RPMI8226 (cell line): ENCODE measurements around the gene GRWD1.
A peak's percentile ranks its signal among the peaks of the same experiment; 100 is the strongest.

Experiments used
- DNase-seq: peaks from one replicate; pipeline ENCODE4 v3.0.0-alpha.2; 2015

GRWD1 gene

DNA sequence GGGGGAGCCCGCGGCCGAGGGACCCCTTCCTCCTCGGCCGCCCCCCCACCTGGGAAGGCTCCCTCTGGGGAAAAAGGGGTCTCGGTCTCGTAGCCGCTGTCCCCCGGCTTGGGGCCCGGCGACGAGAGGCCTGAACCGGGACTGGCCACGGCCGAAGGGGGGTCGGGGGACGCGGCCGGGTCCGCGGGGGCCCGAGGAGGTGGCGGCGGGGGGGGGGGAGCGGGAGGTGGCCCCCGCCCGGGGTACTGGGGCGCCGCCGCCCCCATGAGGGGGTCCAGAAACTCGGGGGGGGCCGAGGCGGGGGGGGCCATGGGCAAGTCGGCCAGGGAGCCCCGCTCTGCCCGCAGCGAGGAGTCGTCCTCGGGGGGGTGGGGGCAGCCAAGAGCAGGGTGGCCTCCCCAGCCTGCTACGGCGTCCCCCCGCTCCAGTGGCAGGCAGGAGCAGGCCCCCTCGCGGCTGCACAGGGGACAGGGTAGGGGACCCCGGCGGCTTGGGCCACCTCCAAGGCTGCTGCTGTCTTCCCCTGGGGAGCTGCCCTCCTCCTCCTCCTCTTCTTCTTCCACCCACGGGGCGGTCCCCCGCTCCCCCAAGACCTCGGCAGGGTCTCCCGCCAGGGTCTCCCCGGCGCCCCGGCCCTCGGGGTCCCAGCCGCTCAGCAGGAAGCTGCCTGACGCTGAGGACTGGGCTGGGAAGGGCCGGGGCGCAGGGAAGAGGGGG is 53.0 kb downstream of the GRWD1 start:
- no peak for DNase-seq

DNA sequence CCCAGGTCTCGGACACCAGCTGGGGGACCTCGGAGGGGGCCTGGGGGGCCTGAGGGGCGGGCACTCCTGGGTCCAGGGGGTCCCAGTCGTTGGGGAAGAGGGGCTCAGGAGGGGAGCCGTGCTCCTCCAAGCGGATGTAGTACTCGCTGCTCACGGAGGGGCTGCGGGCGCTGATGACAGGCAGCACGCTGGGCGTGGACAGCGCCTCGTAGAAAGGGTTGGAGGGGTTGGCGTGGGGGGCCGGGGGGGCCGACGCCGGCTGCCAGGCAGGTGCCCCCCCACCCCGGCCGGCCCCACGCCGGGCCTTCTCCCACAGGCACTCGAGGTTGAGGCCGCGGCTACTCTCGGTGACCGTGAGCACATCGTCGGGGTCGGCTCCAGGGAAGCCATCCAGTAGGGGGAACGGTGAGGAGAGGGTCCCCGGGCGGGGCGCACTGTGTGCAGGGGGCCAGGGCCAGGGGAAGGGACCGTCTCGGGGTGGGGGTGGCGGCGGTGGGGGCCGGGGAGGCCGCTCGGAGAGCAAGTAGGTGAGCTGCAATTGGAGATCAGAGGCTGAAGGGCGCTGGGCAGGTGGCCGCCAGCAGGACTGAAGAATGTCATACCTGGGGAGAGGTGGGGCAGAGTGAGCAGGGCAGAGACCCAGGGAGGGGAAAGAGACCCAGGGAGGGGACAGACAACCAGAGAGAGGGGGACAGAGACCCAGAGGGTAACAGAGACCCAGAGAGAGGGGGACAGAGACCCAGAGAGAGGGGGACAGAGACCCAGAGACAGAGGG is 53.7 kb downstream of the GRWD1 start:
- DNase-seq = no peak

DNA sequence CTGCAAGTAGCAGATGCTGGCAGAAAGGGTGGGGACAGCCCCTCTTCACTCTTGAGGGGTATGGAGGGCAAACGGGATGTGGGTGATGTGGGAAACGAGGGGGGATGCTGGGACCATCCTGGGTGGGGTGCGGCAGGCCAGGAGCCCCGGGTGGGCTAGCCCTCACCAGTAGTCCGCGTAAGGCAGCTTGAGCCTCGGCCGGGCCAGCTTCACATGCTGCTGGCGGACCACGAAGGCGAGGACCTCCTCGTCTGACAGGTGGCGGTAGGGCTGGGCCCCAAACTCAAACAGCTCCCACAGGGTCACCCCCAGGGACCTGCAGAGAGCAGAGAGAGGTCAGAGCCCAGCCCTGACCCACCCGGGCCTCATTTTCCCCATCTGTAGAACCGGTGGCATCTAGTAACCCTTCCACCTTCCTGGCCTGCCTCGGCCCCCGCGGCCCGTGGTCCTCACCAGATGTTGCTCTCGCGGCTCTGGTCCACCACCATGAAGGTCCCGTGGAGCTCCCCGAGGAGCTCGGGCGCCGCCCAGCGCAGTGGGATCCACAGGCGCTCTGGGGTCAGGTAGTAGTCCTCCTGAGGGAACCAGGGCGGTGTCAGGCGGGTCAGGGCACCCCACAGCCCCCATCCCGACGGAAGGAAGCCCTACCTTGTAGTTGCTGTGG is 55.2 kb downstream of the GRWD1 start:
- no peak for DNase-seq

DNA sequence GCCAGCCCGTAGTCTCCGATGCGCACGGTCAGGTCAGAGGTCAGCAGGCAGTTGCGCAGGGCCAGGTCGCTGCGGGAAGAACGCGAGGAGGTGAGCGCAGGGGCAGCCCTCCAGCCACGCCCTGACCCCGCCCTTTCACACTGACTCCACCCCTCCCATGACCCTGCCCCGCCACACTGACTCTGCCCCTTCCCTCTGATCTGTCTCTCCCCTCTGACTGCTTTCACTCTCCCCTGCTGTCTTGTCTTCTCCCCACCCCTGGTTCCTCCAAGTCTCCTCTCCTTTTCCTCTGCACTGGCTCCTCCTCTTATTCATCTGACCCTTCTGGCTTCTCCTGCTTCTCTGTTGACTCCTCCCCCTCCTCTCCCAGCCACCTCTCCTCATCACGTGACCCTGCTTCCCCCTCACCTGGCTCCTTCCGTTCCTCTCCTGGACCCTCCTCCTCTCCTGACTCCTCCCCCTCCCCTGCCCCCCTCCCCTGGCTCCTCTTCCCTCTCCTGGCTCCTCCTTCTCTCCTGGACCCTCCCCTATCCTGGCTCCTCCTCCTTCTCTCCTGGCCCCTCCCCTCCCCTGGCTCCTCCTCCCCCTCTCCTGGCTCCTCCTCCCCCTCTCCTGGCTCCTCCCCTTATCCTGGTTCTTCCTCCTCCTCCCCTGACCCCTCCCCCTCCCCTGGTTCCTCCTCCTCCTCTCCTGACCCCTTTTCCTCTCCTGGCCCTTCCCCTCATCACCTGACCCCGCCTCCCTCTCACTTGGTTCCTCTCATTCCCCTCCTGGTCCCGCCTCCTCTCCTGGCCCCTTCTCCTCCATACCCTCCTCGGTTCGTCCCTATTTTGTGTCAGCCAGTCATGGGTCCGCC is 55.9 kb downstream of the GRWD1 start:
- peak; percentile 97 for DNase-seq

DNA sequence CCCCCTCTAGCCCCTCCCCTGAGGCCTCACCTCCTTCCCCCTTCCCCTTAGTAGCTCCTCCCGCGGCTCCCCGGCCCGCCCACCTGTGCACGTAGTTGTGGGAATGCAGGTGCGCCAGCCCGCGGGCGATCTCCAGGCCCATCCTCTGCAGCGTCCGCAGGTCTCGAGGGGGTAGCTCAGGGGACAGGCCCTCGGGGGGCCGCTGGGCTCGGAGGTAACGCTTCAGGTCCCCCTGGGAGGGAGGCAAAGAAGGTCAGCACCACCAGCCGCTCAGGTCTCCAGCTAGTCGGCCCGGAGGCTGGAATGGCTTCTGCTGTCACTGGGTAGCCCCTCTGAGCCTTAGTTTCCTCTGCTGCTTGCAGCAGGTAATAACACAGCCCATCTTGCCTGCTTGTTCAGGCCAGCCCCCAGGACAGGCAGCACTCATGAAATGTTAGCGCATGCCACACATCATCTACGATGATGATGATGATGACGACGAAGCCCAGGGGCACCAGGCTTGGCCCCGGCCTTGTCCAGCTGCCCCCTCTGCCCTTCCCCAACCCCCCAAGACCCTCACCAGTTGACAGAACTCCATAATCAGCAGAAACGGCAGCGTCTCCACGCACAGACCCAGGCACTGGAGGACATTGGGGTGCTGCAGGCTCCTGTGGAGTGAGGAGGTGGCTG is 56.7 kb downstream of the GRWD1 start:
- no peak for DNase-seq

DNA sequence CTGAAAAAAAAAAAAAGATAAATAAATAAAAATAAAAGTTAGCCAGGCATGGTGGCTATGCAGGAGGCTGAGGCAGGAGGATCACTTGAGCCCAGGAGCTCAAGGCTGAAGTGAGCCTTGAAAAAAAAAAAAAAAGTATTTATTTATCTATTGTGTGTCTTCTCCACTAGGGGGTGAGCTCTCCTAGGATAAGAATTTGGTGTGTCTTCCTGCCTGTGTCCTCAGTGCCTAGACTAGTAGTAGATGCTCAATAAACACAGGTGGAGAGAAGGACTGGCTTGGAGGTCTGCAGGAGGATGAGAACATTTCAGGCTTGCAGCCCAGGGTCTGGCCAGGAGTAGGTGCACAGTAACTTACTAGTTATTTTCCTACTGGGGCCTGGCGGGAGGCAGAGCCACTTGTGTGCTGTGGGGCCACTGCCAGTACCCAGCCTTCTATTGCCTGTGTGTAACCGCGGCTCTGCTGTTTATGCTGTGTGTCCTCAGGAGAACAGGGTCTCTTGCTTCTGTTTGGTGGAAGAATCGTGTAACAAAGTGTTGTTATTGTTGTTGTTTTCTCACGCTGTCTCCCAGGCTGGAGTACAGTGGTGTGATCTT is 60.5 kb downstream of the GRWD1 start:
- DNase-seq = peak; percentile 58
